Hepatocyte (in vitro differentiated cells): Measurements from ENCODE around the gene ARHGAP31. TPM values are rescaled to one million over a fixed set of nuclear protein-coding genes. Genes with fewer than 3 reads are reported as not detected.
"Not testable (repeated sequence)": the region's sequence is repeated elsewhere in the genome, so short reads cannot be mapped to it uniquely, and the experiment has no call there.

Source experiments
- DNase-seq: peaks from one replicate; pipeline ENCODE4 v3.0.0-alpha.2; 2016; ENCODE audit warnings: low spot score
- H2AFZ ChIP-seq: fragments of 200-600 bp; sonication (generic); 2 replicates; pipeline ENCODE4 v1.6.0; 2016; ENCODE audit warnings: antibody characterized with exemption, mild to moderate bottlenecking
- H3K27ac ChIP-seq: fragments of 200-600 bp; sonication (generic); 2 replicates; pipeline ENCODE4 v1.5.1; 2016; ENCODE audit warnings: mild to moderate bottlenecking
- H3K27me3 ChIP-seq: fragments of 200-600 bp; sonication (generic); 2 replicates; pipeline ENCODE4 v1.6.1; 2016
- H3K36me3 ChIP-seq: fragments of 200-600 bp; sonication (generic); replicated peaks from 2 replicates; pipeline ENCODE4 v1.5.1; 2016; ENCODE audit warnings: low read depth; ENCODE audit not compliant: insufficient read depth
- H3K4me1 ChIP-seq: fragments of 200-600 bp; sonication (generic); 2 replicates; pipeline ENCODE4 v1.5.1; 2016; ENCODE audit warnings: mild to moderate bottlenecking, moderate library complexity; ENCODE audit not compliant: insufficient read depth
- H3K4me2 ChIP-seq: fragments of 200-600 bp; sonication (generic); 2 replicates; pipeline ENCODE4 v1.6.0; 2016
- H3K4me3 ChIP-seq: fragments of 200-600 bp; sonication (generic); 2 replicates; pipeline ENCODE4 v1.5.1; 2016; ENCODE audit warnings: mild to moderate bottlenecking
- H3K79me2 ChIP-seq: fragments of 200-600 bp; sonication (generic); 2 replicates; pipeline ENCODE4 v1.6.0; 2017; ENCODE audit warnings: mild to moderate bottlenecking
- H3K9me2 ChIP-seq: fragments of 200-600 bp; sonication (generic); replicated peaks from 2 replicates; pipeline ENCODE4 v1.6.0; 2017; ENCODE audit warnings: mild to moderate bottlenecking; ENCODE audit not compliant: insufficient read depth
- H3K9me3 ChIP-seq: fragments of 200-600 bp; sonication (generic); 2 replicates; pipeline ENCODE4 v1.5.1; 2016; ENCODE audit warnings: low read depth, mild to moderate bottlenecking
- H4K20me1 ChIP-seq: fragments of 200-600 bp; sonication (generic); 2 replicates; pipeline ENCODE4 v1.6.0; 2016; ENCODE audit warnings: mild to moderate bottlenecking; ENCODE audit not compliant: insufficient read depth, poor library complexity, severe bottlenecking
- CTCF ChIP-seq: fragments of 200-600 bp; sonication (generic); IDR thresholded peaks from 2 replicates; pipeline ENCODE4 v1.5.1; 2016; ENCODE audit warnings: antibody characterized with exemption, mild to moderate bottlenecking; ENCODE audit not compliant: poor library complexity
- EZH2 ChIP-seq: fragments of 200-600 bp; sonication (generic); IDR thresholded peaks from 2 replicates; pipeline ENCODE4 v1.6.1; 2016; ENCODE audit warnings: antibody characterized with exemption, mild to moderate bottlenecking, borderline replicate concordance
- EZH2phosphoT487 ChIP-seq: fragments of 200-600 bp; sonication (generic); IDR thresholded peaks from one replicate; pipeline ENCODE4 v1.6.1; 2018; ENCODE audit warnings: antibody characterized with exemption, mild to moderate bottlenecking, low read depth, moderate library complexity; ENCODE audit not compliant: unreplicated experiment, severe bottlenecking
- WGBS: methylation state at CpG from one replicate; pipeline ENCODE4 v1.1.6; 2016; ENCODE audit warnings: low lambda C conversion rate; ENCODE audit errors: missing lambda C conversion rate; 5-methylcytosine and 5-hydroxymethylcytosine counted together
- polyA plus RNA-seq: library from polyadenylated mRNA; unstranded; fragments of >200 nt; fragmentation: Nextera tagmentation; extraction: Ambion mirVana; gene quantifications from 2 replicates; pipeline ENCODE4 v1.2.1, GENCODE V29; 2016
- total RNA-seq: library from RNA; depleted of rRNA; stranded (reverse); fragments of >200 nt; gene quantifications from 2 replicates; pipeline ENCODE4 v1.2.3, GENCODE V29; 2014

ARHGAP31 gene
- total and polyA plus RNA-seq, 2 experiments from 2014 or later, result 2.9 to 7.3 TPM

- no peak for TF ChIP-seq EZH2phosphoT487
- no peak for TF ChIP-seq CTCF
- TF ChIP-seq EZH2, result no peak
- peaks cover 11% of the 10 kb centered on the region for H3K4me1 ChIP-seq
- no peaks in the 10 kb centered on the region for H3K9me2 ChIP-seq
- no peak for DNase-seq
- H3K4me2 ChIP-seq, result no peak overlapping the region
- H3K36me3 ChIP-seq, result no peaks in the 10 kb centered on the region
- no peak overlapping the region for H3K4me3 ChIP-seq
- no peaks in the 10 kb centered on the region for H4K20me1 ChIP-seq
- H3K27me3 ChIP-seq, result no peaks in the 10 kb centered on the region
- H3K27ac ChIP-seq, result no peak overlapping the region
- H3K9me3 ChIP-seq, result no peaks in the 10 kb centered on the region
- no peak overlapping the region for H2AFZ ChIP-seq
- H3K79me2 ChIP-seq, result peaks cover 18% of the 10 kb centered on the region
- WGBS, result 96% methylated on average over 1 of the region's 1 CpG
Measured at GRCh38 chr3:119305286-119305685, 11.1 kb downstream of the ARHGAP31 start.

DNA sequence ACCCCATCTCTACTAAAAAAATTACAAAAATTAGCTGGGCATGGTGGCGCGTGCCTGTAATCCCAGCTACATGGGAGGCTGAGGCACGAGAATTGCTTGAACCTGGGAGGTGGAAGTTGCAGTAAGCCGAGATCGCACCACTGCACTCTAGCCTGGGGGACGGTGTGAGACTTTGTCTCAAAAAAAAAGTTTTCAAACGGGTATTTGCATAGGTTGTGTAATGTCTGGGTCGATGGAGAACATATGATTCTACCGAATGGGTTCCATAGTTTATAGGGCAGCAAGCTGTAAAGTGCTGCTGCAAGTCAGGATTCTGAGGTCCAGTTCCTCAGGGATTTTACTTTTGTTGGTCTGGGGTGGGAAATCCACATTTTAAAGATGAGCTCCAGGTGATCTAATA is 12.2 kb downstream of the ARHGAP31 start:
- Histone ChIP-seq H3K4me1 (peaks cover 11% of the 10 kb centered on the region), H3K79me2 (peaks cover 18% of the 10 kb centered on the region)
- not testable (repeated sequence) for H3K27ac ChIP-seq, H3K4me3 ChIP-seq, H3K9me2 ChIP-seq, H3K36me3 ChIP-seq, H2AFZ ChIP-seq, H3K4me2 ChIP-seq, H3K27me3 ChIP-seq, H4K20me1 ChIP-seq, H3K9me3 ChIP-seq, DNase-seq
- over 99% methylated on average over 9 of the region's 9 CpGs for WGBS

- Histone ChIP-seq H3K4me3 (no peak overlapping the region), H3K79me2 (peaks cover 24% of the 10 kb centered on the region), H3K36me3 (no peaks in the 10 kb centered on the region), H3K9me3 (no peaks in the 10 kb centered on the region), H2AFZ (no peak overlapping the region), H4K20me1 (no peaks in the 10 kb centered on the region), H3K27me3 (no peaks in the 10 kb centered on the region), H3K27ac (no peak overlapping the region), H3K4me2 (no peak overlapping the region), H3K9me2 (no peaks in the 10 kb centered on the region), H3K4me1 (peaks cover 11% of the 10 kb centered on the region)
- no peak for DNase-seq
- TF ChIP-seq EZH2, result no peak
- no peak for TF ChIP-seq EZH2phosphoT487
- no peak for TF ChIP-seq CTCF
- 100% methylated on average over 1 of the region's 1 CpG for WGBS
Measured at GRCh38 chr3:119308355-119308754, 14.2 kb downstream of the ARHGAP31 start.

DNA sequence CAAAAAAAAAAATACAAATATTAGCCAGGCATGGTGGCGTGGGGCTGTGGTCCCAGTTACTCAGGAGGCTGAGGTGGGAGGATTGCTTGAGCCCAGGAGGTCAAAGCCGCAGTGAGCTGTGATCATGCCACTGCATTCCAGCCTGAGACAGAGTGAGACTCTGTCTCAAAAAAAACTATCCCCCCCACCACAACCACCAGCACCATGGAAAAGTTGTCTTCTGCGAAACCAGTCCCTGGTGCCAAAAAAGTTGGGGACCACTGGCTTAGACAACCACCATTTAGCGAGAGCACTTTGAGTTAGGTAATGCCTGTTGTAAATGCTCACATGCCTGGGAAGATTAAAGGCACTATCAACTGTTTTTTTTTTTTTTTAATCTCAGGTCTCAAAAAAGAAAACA is 15.4 kb downstream of the ARHGAP31 start:
- WGBS, result 94% methylated on average over 4 of the region's 4 CpGs
- peaks cover 25% of the 10 kb centered on the region for H3K79me2 ChIP-seq
- no peak overlapping the region for H3K4me2 ChIP-seq
- H3K27ac ChIP-seq, result no peak overlapping the region
- no peak overlapping the region for H2AFZ ChIP-seq
- no peaks in the 10 kb centered on the region for H4K20me1 ChIP-seq
- no peaks in the 10 kb centered on the region for H3K9me2 ChIP-seq
- DNase-seq, result no peak
- H3K9me3 ChIP-seq, result no peaks in the 10 kb centered on the region
- TF ChIP-seq CTCF, result no peak
- no peak for TF ChIP-seq EZH2phosphoT487
- no peak for TF ChIP-seq EZH2
- no peak overlapping the region for H3K4me3 ChIP-seq
- no peaks in the 10 kb centered on the region for H3K36me3 ChIP-seq
- H3K27me3 ChIP-seq, result no peaks in the 10 kb centered on the region
- peaks cover under 1% of the 10 kb centered on the region for H3K4me1 ChIP-seq
